ENCODE measurements around the gene GPX2.

- TF ChIP-seq CTCF (IDR thresholded peaks at IDR 0.05; ENCODE audit: insufficient read depth, low read depth, low read length) (no peak), EZH2 (IDR thresholded peaks at IDR 0.05; ENCODE audit: insufficient read depth, low read length) (no peak)
Observed at GRCh38 chr14:64928239-64929013, 14.1 kb downstream of the GPX2 start.
